ENCODE measurements around the gene ARHGAP29.
"Not testable (repeated sequence)": the region's sequence is repeated elsewhere in the genome, so short reads cannot be mapped to it uniquely, and the experiment has no call there.

Gene ARHGAP29

DNA sequence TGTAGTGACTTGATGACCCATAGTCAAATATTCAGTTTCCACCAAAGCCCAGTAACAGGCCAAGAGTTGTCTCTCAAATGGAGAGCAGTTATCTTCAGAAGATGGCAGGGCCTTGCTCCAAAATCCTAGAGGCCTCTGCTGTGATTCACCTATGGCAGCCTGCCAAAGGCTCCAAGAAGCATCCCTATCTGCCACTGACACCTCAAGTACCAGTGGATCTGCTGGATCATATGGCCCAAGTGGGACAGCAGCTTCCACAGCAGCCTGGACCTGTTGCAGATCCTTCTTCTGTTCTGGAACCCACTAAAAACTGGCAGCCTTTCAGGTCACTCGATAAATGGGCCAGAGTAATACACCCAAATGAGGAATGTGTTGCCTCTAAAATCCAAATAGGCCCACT, 73.3 kb downstream of the ARHGAP29 start:
- DNase-seq: not testable (repeated sequence)

DNA sequence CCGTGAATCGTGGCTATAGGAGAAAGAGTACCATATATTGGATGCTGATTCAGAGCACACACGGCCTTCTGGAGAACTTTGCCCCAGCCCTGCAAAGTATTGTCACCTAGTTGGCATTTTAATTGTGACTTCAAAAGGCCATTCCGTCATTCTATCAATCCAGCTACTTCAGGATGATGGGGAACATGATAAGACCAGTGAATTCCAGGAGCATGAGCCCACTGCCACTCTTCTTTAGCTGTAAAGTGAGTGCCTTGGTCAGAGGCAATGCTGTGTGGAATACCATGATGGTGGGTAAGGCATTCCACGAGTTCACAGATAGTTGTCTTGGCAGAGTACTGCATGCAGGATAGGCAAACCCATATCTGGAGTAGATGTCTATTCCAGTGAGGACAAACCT, 74.1 kb downstream of the ARHGAP29 start:
- not testable (repeated sequence) for DNase-seq

DNA sequence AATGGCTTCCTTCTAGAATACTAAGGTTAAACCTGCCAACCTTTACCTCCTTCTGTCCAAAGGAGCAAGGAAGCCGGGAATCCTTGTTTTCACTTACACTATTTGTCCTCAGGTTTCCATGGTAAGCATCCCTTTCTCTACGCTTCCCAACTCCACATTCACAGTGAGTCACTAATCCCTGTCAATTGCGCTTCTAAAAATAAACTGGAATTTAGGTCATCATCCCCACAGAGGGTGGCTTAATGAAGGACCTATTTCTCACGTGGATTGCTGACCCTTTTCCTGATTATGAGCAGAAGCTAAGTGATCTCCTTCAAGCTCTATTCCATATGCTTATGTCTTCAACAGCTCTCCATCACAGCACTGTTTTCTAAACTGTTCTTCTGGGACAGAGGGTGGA, 76.6 kb downstream of the ARHGAP29 start:
- no peak for DNase-seq

DNA sequence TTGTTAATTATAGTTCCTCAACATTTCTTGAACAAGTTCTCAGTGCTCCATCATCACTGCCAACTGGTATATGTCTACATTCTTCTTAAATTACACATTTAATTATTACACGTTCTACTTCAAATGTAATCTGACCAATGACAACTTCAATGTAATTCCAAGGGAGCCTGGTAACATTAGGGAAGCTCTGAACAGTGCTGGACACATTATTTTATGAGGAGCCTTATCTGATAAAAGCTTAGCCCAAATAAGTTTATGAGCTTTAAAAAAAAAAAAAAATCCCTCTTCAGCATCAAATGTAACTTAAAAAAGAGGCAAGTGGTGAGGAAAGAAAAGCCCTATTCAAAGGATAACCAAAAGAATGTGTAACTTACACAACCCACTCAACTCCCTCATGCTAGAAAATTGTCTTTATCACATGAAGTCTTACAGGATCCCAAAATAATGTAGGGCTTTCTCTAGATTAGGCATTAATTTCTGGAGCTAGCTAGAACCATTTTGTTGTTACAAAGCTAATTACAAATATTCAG, 81.2 kb downstream of the ARHGAP29 start:
- DNase-seq: no peak

DNA sequence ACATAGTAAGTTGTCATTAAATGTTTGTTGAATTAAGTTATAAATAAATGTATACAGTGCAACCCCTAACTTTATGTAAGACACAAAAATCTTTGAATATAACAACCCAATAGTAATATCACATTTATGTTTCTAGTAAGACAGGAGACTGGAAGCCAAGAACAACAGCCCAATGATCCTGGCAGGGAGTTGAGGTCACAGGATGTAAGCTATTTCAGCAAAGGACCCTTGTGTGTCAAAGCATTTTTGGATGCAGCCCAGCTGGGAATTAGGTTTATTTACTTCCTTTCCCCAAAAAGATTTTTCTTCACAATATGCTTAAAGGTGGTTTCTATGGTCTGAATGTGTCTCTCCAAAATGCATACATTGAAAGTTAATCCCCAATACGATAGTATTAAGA, 82.4 kb downstream of the ARHGAP29 start:
- DNase-seq: no peak

DNA sequence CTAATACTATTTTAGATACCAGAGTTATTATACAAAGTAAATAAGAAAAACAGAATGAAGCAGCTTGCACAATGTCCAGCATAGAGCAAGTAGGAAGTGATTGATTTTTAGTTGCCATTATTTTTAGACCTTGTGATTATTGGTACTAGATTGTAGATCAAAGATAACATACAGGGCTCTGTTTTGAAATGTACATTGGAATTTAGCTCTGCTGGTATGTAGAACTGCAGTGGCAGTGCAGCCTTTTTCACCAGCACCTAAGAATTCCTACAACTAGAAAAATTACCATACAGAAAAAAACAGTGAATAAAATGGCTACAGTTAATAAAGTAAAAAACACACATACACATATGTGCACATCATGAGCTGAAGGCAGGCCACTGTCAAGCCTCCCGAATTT, 84.3 kb downstream of the ARHGAP29 start:
- DNase-seq: no peak

DNA sequence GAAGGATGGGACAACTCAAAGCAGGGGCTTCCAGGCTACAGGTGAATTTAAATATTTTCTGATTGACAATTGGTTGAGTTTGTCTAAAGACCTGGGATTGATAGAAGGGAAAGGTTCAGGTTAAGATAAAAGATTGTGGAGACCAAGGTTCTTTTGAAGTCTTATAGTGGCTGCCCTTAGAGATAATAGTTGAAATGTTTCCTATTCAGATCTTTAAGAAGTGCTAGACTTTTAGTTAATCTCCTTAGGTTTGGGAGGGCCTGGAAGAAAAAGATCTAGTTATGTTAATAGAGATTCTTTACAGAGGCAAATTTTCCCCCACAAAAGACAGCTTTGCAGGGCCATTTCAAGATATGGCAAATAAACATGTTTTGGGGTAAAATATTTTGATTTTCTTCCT, 88.2 kb downstream of the ARHGAP29 start:
- DNase-seq: not testable (repeated sequence)

DNA sequence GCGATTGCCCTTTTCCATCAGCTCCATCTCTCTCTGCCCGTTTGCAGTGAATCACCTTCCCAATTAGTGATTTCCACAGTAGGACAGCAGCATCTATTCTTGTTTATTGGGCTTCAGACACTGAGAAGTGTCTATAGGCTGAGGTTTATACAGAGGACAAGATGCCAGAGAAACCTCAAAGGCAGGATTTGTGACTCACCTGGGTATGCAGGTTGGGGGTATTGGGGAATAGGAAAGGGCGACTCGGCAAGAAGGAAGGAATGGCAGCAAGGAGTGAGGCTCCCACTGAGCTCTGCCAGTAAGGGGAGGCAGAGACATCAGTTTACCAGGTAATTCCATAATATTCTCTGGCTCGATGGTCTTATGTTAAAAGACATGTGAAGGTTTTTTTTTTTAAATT, 91.1 kb downstream of the ARHGAP29 start:
- no peak for DNase-seq

DNA sequence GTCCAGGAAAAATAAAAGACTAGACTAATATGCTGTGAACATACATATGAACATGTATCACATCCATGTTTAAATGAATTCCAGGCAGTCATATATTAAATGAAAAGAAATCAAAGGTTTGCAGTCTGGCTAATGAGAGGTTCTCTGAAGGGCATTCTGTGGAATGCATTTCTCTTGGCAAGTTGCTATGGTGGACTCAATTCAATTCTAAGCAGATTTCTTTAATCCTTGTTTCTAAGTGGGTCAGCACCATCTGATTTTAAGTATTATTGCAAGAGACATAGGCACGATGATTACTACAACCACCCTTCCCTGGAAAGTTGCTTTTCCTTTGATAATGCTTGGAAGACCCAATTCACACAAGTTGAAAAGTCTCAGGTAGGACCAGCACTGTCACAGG, 92.5 kb downstream of the ARHGAP29 start:
- DNase-seq: no peak

DNA sequence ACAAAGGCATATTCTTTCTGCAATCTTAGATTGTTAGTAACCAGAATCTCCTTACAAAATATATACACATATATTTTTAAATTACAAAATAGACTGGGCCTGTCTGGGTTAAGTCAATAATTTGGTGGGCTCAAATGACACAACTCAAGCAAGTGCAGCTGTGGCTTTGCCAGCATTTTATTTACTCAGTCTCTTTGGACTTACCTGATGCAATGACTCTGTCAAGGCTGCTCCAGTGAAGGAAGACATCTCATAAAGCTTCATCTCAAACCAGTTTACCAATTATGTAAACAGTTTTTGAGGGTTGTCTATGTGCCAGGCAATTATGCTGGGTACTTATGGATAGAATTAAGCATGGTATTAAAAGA, 93.6 kb downstream of the ARHGAP29 start:
- peak; percentile 88 for DNase-seq

DNA sequence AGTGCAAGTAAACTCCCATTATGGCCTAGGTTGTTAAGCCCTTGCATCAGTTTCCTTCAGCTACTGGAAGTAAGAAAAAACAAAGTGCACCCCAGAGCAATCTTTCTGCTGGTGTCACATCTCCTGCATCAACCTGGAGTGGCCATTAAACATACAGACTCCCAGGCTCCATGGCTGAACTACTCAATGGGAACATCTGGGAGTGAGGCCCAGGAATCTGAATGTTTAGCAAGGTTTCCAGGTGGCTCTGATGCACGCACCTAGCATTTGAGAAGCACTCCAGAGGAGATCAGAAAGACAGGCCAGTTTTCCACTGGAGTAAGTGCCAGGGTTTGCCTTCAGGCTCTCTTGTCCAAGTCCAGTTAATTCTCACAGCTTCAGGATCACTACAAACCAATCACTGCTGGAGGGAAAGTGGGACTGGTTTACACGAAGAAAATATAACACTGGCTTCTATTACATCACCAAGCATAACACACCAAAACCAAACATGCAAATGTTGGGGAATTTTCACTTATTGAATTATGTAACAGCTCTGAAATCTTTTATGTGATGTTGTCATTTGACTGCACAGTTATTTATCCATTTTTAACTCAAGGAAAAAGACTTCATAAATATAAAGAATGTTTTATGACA, 94.1 kb downstream of the ARHGAP29 start:
- peak; percentile 60 for DNase-seq

DNA sequence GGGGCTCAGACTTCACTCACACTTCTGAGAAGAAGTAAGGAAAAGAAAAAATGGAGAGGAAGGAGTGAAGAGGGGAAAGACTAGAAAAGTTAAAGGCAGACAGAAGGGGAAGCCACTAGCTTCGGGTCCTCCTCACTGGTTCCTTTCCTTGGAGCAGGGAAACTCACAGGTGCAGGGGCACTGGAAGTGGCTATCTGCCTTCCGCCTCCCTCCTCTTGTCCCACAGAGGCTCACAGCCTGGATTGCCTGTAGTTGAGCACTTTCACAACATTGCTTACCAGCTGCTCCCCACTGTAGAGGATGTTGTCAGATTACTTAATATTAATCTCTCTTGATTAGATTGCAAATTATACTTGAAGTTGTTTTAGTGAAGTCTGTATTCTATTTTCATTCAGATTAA, 94.8 kb downstream of the ARHGAP29 start:
- no peak for DNase-seq

DNA sequence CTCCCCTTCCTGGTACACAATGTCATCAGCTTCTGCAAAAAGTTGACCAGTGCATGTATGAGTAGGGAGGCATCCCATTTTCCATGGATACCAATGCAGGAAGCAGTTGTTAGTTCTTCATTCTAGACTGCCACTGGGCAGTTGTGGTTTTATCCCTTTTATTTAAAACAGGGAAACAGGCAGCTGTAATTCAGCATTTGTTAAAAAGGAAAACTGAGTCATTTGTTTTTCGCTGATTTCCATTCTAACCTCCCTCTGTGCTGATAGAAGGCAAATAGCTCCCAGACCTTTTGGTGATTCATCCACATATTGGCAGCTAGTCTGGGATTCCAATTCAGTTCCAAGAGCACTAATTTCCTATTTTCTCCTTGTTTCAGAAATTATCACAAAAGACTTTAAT, 95.4 kb downstream of the ARHGAP29 start:
- no peak for DNase-seq

DNA sequence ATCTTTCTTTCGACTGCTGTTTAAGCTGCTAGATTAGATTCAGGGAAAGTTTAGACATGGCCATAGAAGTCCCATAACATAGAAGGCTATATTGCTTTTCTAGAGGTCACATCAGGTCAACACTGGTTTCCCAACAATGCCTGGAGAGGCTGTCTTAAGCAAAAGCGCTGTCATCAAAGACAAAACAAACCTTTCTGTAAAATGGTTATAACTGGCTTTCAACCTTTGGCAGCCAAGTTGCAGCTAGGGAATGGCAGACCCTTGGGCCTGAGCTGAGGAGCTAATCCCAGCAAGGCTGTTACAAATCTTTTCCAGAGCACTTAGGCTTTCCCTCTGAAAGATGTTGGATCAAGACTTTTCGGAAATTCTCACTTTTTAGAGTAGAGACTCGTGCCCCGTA, 105.3 kb downstream of the ARHGAP29 start:
- DNase-seq: no peak

DNA sequence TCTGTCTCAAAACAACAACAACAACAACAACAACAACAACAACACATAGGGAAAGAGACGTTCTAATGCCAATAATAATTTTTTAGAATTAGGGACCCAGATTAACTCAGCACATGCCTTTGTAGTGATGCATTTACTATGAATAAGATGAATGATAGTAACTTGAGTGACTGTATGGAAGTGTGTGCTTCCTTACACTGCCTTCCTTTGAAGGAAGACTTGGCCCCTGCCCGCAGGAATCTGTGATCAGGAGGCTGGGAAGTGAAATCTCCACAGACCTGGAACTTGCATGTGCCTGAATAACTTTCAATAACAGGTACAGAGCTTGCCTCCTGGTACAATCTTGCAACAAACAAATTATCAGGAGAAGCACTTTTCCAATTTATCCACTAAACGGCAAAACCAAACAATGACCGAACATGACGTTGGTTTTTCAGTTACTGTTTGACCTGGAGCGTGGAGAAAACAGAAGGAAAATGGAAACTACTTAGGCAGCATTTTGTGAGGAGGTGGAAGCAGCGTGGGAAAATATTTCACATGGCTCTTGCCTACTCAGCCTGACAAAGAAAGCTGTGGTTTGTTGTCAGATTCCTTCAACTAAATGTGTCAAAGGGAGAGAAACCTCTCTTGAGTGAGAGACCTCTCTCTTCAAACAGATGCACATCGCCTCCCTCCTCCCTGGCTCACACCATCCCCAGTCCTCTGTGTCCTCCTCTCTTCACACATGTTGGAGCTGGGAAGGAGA, 106.4 kb downstream of the ARHGAP29 start:
- DNase-seq: no peak

DNA sequence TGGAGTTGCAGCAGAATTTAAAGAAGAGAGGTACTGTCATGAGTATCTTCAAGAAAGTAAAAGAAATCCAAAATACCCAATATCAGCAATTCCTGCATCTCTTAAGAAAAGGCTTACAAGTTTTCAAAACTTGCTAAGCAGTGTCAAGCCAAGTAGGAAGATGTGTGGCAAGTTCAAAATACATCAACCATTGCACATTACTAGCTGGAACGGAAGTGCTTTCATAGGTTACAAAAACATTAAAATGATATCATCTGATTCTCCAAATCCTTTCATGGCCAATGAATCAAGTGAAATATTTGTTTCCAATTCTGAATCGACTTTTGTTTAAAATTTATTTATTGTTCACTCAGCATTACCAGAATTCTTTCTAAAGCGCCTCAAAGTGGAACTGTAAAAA, 110.7 kb downstream of the ARHGAP29 start:
- DNase-seq: no peak

DNA sequence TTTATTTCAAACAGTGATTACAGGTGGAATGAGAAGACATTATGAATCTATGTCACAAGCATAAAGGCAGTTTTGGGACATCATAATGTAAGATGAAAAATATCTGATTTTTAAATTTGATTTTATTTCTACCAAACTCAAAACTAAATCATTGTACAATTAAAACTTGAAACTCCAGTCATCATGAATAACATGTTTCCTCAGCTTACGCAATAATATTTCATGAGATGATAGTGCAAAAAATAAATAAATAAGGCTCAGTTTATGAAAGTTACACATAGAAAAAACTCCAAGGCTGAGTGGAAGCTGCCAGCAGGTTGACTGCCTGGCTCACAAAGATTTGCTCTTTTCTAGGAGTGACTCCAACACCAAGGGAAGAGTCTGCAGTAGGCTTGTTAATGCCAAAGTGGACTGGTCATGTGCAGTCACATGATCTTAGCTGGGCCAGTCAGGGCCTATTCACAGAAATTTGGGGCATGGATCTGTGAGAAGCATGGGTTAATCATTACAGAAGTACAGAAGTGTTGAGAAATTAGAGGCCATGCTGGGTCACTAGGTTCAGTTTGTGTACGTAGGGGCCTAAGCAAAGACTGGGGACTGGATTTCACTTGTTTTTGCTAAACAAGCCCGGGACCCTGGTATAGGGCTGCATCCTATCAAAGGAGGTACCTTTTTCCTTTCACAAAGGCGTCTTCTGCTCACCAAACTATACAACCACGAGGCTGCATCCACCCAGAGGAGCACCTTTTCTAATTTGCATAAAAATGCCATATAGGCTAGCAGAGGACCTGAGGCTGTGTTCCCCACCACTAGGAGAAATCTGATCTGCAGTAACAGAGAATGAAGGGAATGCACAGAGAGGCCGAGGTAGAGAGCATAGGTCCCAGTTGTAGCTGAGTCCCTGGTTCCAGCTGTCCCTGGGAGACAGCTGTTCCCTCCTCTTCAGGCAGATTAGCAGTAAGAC, 111.6 kb downstream of the ARHGAP29 start:
- DNase-seq: no peak

DNA sequence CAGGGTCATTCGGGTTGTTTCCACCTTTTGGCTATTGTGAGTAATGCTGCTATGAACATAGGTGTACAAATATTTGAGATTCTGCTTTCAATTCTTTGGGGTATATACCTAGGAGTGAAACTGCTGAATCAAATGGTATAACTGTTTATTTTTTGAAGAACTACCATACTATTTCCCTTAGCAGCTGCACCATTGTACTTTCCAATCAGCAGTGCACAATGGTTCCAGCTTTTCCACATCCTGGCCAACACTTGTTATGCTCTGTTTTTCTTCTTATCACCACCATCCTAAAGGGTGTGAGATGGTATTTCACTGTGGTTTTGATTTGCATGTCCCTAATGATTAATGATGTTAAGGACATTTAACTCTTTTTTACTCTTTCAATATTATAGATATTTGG, 112.8 kb downstream of the ARHGAP29 start:
- no peak for DNase-seq

DNA sequence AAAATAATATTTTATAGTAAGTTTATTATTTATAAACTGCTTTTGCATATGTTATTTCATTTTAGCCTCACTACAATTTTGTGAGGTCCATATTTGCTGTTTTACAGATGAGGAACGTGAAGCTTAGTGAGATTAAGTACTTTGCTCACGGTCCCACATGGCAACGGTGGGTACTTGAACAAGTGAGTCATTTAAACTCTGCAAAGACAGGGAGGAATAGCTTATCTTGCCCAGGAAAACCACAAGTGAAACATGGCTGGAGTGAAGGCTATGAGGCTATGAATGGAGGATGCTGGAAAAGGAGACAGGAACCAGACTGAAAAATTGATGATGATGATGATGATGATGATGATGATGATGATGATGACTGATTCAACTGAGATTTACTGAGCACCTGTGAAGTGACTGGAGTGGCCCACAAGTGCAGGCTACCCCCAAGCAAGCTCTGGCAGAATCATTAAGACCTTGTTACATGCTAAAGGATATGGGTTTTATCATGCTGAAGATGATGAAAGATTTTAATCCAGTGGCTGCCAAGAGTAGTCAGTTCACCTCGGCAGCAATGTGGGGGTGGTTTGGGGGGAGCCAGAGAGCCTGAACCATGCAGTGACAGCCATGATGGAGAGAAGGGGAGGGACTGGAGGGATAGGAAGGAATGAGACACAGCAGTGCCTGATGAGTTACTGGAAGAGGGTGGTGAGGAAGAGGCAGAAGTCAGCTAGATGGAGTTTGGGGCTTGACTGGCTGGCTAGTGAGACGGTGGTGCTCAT, 115.0 kb downstream of the ARHGAP29 start:
- no peak for DNase-seq
